Prostate gland (tissue), 2 donors: ENCODE measurements around the gene SPG11. TPM values are rescaled to one million over a fixed set of nuclear protein-coding genes. Genes with fewer than 3 reads are reported as not detected.

Source experiments
- DNase-seq: peaks from one replicate; pipeline ENCODE4 v3.0.0-alpha.2; 2019; ENCODE audit warnings: low spot score
- H3K27ac ChIP-seq, 2 donors: fragments of 200-600 bp; sonication (generic); 2 replicates each; pipeline ENCODE4 v1.5.1; 2017 to 2019
- H3K27me3 ChIP-seq: fragments of 200-600 bp; sonication (generic); replicated peaks from 2 replicates; pipeline ENCODE4 v1.5.1; 2019; ENCODE audit not compliant: insufficient read depth
- H3K36me3 ChIP-seq, 2 donors: fragments of 200-600 bp; sonication (generic); 1 replicate in 1 of 2; 2 replicates in 1 of 2; pipeline versions ENCODE4 v1.5.1 to v1.8.1; 2017 to 2019
- H3K4me1 ChIP-seq: fragments of 200-600 bp; sonication (generic); replicated peaks from 2 replicates; pipeline ENCODE4 v1.5.1; 2019
- H3K4me3 ChIP-seq, 2 donors: fragments of 200-600 bp; sonication (generic); 2 replicates each; pipeline ENCODE4 v1.5.1; 2017 to 2019
- H3K9me3 ChIP-seq: fragments of 200-600 bp; sonication (generic); 2 replicates; pipeline ENCODE4 v1.5.1; 2017
- CTCF ChIP-seq, 4 experiments: fragments of 200-600 bp in 2 of 4; fragments of 450-650 bp in 2 of 4; sonication (generic) in 2 of 4; IDR thresholded peaks; 1 replicate in 3 of 4; 2 replicates in 1 of 4; pipeline ENCODE4 v1.5.1; 2016 to 2019; ENCODE audit warnings: antibody characterized with exemption in 4 of 4, mild to moderate bottlenecking in 2 of 4, moderate library complexity in 2 of 4
- POLR2A ChIP-seq: fragments of 450-650 bp; IDR thresholded peaks from one replicate; pipeline ENCODE4 v1.6.1; 2016; ENCODE audit warnings: antibody characterized with exemption, mild to moderate bottlenecking
- POLR2AphosphoS5 ChIP-seq: sonication (generic); formaldehyde crosslinking; IDR thresholded peaks from one replicate; pipeline ENCODE4 v1.6.1; 2017; ENCODE audit warnings: antibody characterized with exemption
- WGBS: methylation state at CpG from one replicate; pipeline ENCODE4 v1.1.5; 2018; 5-methylcytosine and 5-hydroxymethylcytosine counted together
- intact Hi-C: fragments of 100-400 bp; cut with DNase I; formaldehyde crosslinking; loops from one replicate; pipeline ENCODE4 v1.14.2; 2022
- total RNA-seq, 2 donors: library from RNA; depleted of rRNA; stranded (reverse); fragments of >200 nt; gene quantifications; one replicate each; pipeline ENCODE4 v1.1.0, GENCODE V29; 2016

SPG11 gene
- total RNA-seq, 2 donors from 2014 or later, result 86.2 to 93.7 TPM

GRCh38 chr15:44588541-44588940 lies 74.9 kb downstream of the SPG11 start:
- TF ChIP-seq POLR2A (no peak), POLR2AphosphoS5 (no peak), CTCF (IDR thresholded peaks at IDR 0.05) (no peak)
- Histone ChIP-seq H3K36me3 (peaks cover 0 to 3% of the 10 kb centered on the region in 2 donors), H3K27me3 (no peaks in the 10 kb centered on the region), H3K4me1 (no peaks in the 10 kb centered on the region), H3K27ac (no peak overlapping the region), H3K9me3 (no peaks in the 10 kb centered on the region), H3K4me3 (no peak overlapping the region)
- intact Hi-C loops, result loop anchor here (10.0 kb wide), 1 partner anchor 146 kb away; the partner anchor contains the start of gene TRIM69
- WGBS, result 61% methylated on average over 5 of the region's 5 CpGs
- no peak for DNase-seq

GRCh38 chr15:44585633-44586032 lies 77.8 kb downstream of the SPG11 start:
- intact Hi-C loops, result loop anchor here (10.0 kb wide), 1 partner anchor 149 kb away; the partner anchor contains the start of gene TRIM69
- Histone ChIP-seq H3K9me3 (no peaks in the 10 kb centered on the region), H3K4me3 (no peak overlapping the region), H3K4me1 (no peaks in the 10 kb centered on the region), H3K27ac (no peak overlapping the region), H3K36me3 (peaks cover 0 to 10% of the 10 kb centered on the region in 2 donors), H3K27me3 (no peaks in the 10 kb centered on the region)
- TF ChIP-seq POLR2A, result no peak
- no peak for TF ChIP-seq CTCF (IDR thresholded peaks at IDR 0.05)
- no peak for TF ChIP-seq POLR2AphosphoS5
- 92% methylated on average over 2 of the region's 2 CpGs for WGBS
- no peak for DNase-seq

- intact Hi-C loops, result loop anchor here (10.0 kb wide), 1 partner anchor 151 kb away; the partner anchor contains the start of gene TRIM69
- TF ChIP-seq POLR2A, result no peak
- no peak for TF ChIP-seq POLR2AphosphoS5
- peak in 2 of 4 experiments; percentile 23 to 39 for TF ChIP-seq CTCF (IDR thresholded peaks at IDR 0.05)
- Histone ChIP-seq H3K4me3 (no peak overlapping the region), H3K36me3 (peaks cover 0 to 10% of the 10 kb centered on the region in 2 donors), H3K27me3 (no peaks in the 10 kb centered on the region), H3K4me1 (no peaks in the 10 kb centered on the region), H3K27ac (no peak overlapping the region), H3K9me3 (no peaks in the 10 kb centered on the region)
- WGBS, result 82% methylated on average over 5 of the region's 5 CpGs
- DNase-seq, result no peak
Measured at GRCh38 chr15:44584162-44584749, 79.2 kb downstream of the SPG11 start.

- H3K36me3 ChIP-seq, result peaks cover 0 to 10% of the 10 kb centered on the region in 2 donors
- no peak for TF ChIP-seq CTCF (IDR thresholded peaks at IDR 0.05)
- no peaks in the 10 kb centered on the region for H3K4me1 ChIP-seq
- 67% methylated on average over 2 of the region's 2 CpGs for WGBS
- H3K9me3 ChIP-seq, result no peaks in the 10 kb centered on the region
- no peak overlapping the region for H3K27ac ChIP-seq
- H3K4me3 ChIP-seq, result no peak overlapping the region
- intact Hi-C loops, result loop anchor here (10.0 kb wide), 1 partner anchor 155 kb away; the partner anchor contains the start of gene TRIM69
- H3K27me3 ChIP-seq, result no peaks in the 10 kb centered on the region
- DNase-seq, result no peak
Measured at GRCh38 chr15:44580105-44580504, 83.4 kb downstream of the SPG11 start.

GRCh38 chr15:44574734-44575133 lies 88.7 kb downstream of the SPG11 start:
- WGBS, result 58% methylated on average over 1 of the region's 1 CpG
- no peak for DNase-seq
- H3K4me1 ChIP-seq, result no peaks in the 10 kb centered on the region
- H3K4me3 ChIP-seq, result no peak overlapping the region
- no peak overlapping the region for H3K27ac ChIP-seq
- intact Hi-C loops, result no loop called here
- TF ChIP-seq CTCF (IDR thresholded peaks at IDR 0.05) (no peak), POLR2A (no peak), POLR2AphosphoS5 (no peak)
- H3K9me3 ChIP-seq, result no peaks in the 10 kb centered on the region
- no peaks in the 10 kb centered on the region for H3K36me3 ChIP-seq
- no peaks in the 10 kb centered on the region for H3K27me3 ChIP-seq
